KOPT-K1 (cell line): ENCODE measurements around the gene CD58.

Experiments used
- H3K27ac ChIP-seq: fragments of 200-600 bp; sonication (generic); 2 replicates; pipeline ENCODE4 v1.5.1; 2016; ENCODE audit warnings: antibody characterized with exemption, mild to moderate bottlenecking, low read depth, low read length; ENCODE audit not compliant: poor library complexity, severe bottlenecking
- H3K36me3 ChIP-seq: fragments of 200-600 bp; sonication (generic); 2 replicates; pipeline ENCODE4 v1.5.1; 2017; ENCODE audit warnings: antibody characterized with exemption, mild to moderate bottlenecking, low read length, moderate library complexity; ENCODE audit not compliant: insufficient read depth
- H3K9me3 ChIP-seq: fragments of 200-600 bp; sonication (generic); 2 replicates; pipeline ENCODE4 v1.5.1; 2017; ENCODE audit warnings: antibody characterized with exemption, low read length, mild to moderate bottlenecking; ENCODE audit not compliant: insufficient read depth, poor library complexity, severe bottlenecking

The CD58 gene

DNA sequence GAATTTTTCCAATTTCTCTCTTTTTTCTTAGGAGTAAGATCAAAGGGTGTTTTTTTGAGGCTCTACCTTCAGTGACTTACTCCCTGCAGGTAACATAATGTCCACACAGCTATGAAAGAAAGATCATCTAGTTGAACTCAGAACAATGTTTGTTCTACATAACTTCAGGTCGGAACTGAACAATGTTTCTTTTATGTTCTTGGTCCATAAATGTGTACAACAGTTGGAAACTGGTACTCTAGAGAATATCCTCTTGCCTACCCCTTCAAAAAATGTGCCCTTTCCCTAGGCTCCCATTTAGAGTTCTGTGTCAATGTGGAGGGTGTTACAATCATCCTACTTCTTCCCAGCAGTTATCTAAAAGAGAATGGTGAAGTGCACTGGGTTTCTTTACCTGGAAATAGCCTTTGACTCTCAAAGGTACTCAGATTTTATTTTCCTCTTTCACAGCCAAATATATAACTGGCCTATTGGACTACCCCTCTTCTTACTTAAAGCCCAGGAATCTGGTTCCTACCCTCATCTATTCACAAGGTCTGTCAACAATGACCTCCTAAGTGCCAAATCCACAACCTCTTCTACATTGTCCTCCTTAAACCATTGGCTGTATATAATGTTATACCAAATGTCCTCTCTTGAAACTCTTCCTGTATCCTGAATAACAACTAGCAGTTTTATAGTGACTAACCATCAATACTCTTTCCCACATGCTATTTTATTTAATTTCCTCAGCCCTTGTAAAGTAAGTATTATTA is 42.3 kb downstream of the CD58 start:
- H3K27ac ChIP-seq: no peak overlapping the region
- H3K9me3 ChIP-seq: peaks cover 27% of the 10 kb centered on the region
- H3K36me3 ChIP-seq: peaks cover 79% of the 10 kb centered on the region

DNA sequence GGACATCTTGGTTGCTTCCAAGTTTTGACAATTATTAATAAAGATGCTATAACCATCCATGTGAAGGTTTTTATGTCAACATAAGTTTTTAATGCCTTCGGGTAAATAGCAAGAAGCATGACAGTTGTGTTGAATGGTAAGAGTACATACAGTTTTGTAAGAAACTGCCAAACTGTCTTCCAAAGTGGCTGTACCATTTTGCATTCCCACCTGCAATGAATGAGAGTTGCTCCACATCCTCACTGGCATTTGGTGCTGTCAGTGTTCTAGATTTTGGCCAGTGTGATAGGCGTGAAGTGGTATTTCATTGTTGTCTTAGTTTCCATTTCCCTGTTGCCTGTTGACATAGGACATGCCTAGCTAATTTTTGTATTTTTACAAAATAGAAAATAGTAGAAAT is 45.4 kb downstream of the CD58 start:
- Histone ChIP-seq H3K27ac (no peak overlapping the region), H3K36me3 (peaks cover 67% of the 10 kb centered on the region), H3K9me3 (peaks cover 27% of the 10 kb centered on the region)

DNA sequence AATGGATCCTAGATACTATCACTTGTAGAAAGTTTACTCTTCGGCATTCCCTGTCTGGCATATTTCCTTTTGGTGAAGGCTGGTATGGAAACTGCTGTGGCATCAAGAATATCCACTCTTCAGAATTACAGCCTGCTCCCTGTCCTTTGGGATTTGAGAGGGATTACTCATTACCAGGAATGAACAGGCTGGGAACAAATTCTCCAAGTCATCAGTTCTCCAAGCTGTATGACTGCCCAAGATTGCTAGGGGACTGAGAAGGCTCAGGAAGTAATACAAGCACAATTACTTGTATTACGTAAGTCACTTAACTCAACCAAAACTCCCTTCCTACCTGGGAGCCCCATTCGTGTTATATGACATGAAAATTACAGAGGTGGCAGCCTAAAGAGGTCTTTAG is 49.6 kb downstream of the CD58 start:
- no peaks in the 10 kb centered on the region for H3K9me3 ChIP-seq
- H3K36me3 ChIP-seq: peaks cover 50% of the 10 kb centered on the region
- H3K27ac ChIP-seq: no peak overlapping the region

DNA sequence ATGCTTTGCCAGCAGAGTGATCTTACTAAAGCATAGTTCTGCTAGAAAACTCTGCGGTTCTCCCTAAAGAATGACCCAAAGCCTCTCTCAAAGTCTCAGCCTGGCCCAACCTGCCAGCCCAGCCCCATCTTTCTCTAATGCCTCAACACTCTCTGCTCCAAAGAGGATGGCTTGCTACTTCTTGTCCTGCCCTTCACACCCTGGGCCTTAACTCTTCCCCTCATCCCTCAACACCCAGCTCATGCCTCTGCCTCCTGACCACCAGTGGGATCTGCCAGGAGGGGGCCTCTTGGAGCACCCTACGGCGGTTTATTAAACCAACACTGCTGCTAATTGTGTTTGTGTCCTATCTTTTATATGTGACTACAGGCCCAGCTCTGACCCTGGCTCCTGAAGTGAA is 52.4 kb downstream of the CD58 start:
- H3K36me3 ChIP-seq: peaks cover 42% of the 10 kb centered on the region
- H3K27ac ChIP-seq: peak overlapping the region; percentile 93
- no peaks in the 10 kb centered on the region for H3K9me3 ChIP-seq

DNA sequence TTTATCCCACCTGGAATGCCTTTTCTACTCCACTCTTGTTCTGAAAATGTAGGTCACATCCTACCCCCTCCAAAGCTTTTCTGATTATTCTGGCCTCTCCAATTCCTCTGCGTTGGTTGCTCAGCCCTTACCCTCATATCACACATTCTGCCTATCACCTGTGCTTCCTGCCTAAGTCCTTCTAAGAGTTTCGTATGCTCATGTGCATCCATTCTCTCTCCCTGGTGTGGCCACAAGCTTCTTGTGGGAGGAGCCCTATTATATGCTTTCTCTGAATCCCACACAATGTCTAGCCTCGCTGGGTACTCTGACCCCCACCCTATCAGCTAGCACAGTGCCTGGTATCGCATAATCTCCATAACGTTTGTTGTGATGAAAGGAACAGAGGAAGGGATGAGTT is 54.2 kb downstream of the CD58 start:
- Histone ChIP-seq H3K36me3 (peaks cover 36% of the 10 kb centered on the region), H3K27ac (peak overlapping the region; percentile 93), H3K9me3 (no peaks in the 10 kb centered on the region)

GRCh38 chr1:116515702-116516101 is 55.1 kb downstream of the CD58 start:
- Histone ChIP-seq H3K9me3 (no peaks in the 10 kb centered on the region), H3K36me3 (peaks cover 26% of the 10 kb centered on the region), H3K27ac (peak overlapping the region; percentile 93)

DNA sequence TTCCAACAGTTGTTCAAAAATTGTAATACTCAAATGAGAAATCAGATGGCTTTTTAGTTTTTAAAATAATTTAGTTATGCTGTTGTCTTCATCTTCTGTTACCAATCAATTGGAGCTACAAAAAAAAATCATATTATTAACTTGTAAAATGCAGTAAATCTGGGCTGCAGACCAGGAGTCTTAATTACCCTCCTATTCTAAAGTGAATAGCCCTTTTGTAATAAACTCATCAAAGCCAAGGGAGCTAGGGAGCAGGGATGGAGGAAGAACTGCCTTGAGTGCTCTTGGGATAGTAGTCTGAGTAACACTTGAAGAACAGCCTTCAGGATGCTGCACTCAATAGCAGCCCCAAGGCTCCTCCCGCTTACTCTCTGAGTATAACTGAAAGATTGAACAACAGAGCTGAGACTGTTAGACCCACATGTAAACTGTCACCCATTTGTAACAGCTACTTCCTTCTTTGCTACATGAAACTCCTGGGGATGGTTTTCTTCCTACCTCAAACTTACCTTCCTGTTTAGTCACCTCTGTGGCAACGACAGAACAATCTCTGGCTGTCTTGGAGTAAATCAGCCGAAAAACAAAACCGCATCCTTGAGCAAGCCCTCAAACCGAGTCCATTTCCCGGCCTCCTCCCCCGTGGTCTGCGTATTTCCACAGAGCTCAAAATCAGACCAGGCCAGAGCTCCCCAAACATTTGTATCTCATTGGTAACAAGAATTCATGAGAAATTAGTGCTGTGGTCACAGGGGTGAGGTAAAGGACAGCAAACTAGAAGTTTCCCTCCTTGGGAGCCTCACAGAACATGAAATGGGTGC is 55.9 kb downstream of the CD58 start:
- Histone ChIP-seq H3K9me3 (no peaks in the 10 kb centered on the region), H3K27ac (peak overlapping the region; percentile 93), H3K36me3 (peaks cover 18% of the 10 kb centered on the region)

- Histone ChIP-seq H3K27ac (peak overlapping the region; percentile 93), H3K9me3 (no peaks in the 10 kb centered on the region), H3K36me3 (peaks cover 11% of the 10 kb centered on the region; the same call in 1 of the 2 replicates)
Observed at GRCh38 chr1:116513956-116514355, 56.9 kb downstream of the CD58 start.

DNA sequence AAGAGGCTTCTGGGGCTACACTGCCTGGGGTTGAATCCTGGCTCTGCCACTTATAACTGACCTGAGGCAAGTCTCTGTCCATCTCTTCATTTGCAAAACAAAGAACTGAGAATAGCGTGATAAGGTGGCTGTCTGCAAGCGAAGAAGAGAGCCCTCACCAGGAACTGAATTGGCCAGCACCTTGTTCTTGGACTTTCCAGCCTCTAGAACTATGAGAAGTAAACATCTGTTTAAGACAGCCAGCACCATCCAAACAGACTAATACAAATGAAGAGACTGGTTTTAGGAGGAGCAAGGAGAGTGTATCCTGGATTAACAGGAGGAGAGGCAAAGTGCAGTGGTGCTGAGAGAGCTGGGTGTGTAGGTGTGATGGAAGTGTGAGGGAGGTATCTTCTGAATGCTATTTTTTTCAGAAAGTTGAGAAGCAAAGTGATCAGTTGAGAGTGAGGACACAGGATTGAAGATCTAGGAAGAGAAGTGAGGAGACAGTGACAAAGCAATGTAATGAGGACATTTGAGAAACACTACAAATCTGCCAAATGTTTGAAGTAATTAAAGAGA is 59.3 kb downstream of the CD58 start:
- Histone ChIP-seq H3K9me3 (no peaks in the 10 kb centered on the region), H3K36me3 (no peaks in the 10 kb centered on the region), H3K27ac (peak overlapping the region; percentile 89)

DNA sequence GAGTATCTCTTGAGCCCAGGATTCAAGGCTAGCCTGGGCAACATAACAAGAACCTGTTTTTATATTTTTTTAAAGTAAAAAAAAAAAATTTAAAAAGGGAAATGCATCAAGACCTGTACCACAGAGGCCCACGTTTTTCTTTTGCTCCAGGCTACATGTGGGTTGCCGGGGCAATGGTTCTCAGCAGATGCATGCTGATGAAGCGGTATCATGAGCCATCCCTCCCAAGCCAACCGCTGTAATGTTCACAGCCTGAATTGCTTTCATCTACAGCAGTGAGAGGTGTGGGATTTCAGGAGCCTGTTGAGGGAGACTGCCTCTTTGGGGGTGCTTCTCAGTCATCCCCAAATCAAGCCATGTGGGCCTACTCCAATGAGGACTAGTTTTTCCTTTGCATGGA is 60.5 kb downstream of the CD58 start:
- Histone ChIP-seq H3K9me3 (no peaks in the 10 kb centered on the region), H3K27ac (peak overlapping the region; percentile 89), H3K36me3 (no peaks in the 10 kb centered on the region)

- Histone ChIP-seq H3K9me3 (no peaks in the 10 kb centered on the region), H3K27ac (peak overlapping the region; percentile 89), H3K36me3 (no peaks in the 10 kb centered on the region)
Observed at GRCh38 chr1:116508984-116509980, 61.5 kb downstream of the CD58 start.

GRCh38 chr1:116508085-116508983 is 62.5 kb downstream of the CD58 start:
- Histone ChIP-seq H3K36me3 (no peaks in the 10 kb centered on the region), H3K9me3 (no peaks in the 10 kb centered on the region), H3K27ac (peak overlapping the region; percentile 89)

GRCh38 chr1:116507631-116508030 is 63.2 kb downstream of the CD58 start:
- no peaks in the 10 kb centered on the region for H3K36me3 ChIP-seq
- H3K27ac ChIP-seq: peak overlapping the region; percentile 89
- no peaks in the 10 kb centered on the region for H3K9me3 ChIP-seq
